HL-60 (cell line): ENCODE results near the gene KRTAP1-5.

Source experiments
- DNase-seq, 2 experiments: peaks; one replicate each; pipeline ENCODE4 v3.0.0-alpha.2; 2010 to 2020; ENCODE audit warnings: low read depth in 1 of 2, low spot score in 1 of 2
- H3K27ac ChIP-seq: fragments of 250-450 bp; sonication (Bioruptor Pico); replicated peaks from 2 replicates; pipeline ENCODE4 v1.5.1; 2020; ENCODE audit warnings: mild to moderate bottlenecking, moderate library complexity
- H3K27me3 ChIP-seq: fragments of 250-450 bp; sonication (Bioruptor Pico); 2 replicates; pipeline ENCODE4 v1.5.1; 2021; ENCODE audit warnings: mild to moderate bottlenecking, moderate library complexity; ENCODE audit not compliant: insufficient read depth, poor library complexity, severe bottlenecking
- H3K4me3 ChIP-seq: replicated peaks from 2 replicates; pipeline ENCODE4 v1.5.1; 2011; ENCODE audit warnings: mild to moderate bottlenecking, control low read depth, low read length; ENCODE audit not compliant: insufficient read depth
- GABPA ChIP-seq: IDR thresholded peaks from 2 replicates; pipeline ENCODE4 v1.6.1; 2012; ENCODE audit warnings: low read depth
- POLR2AphosphoS5 ChIP-seq: IDR thresholded peaks from 2 replicates; pipeline ENCODE4 v1.6.1; 2012; ENCODE audit warnings: low read depth
- SPI1 ChIP-seq: IDR thresholded peaks from 2 replicates; pipeline ENCODE4 v1.6.1; 2012; ENCODE audit warnings: low read depth, mild to moderate bottlenecking, borderline replicate concordance
- TF ChIP-seq, protein P1 (sequence below): IDR thresholded peaks from 2 replicates; pipeline ENCODE4 v1.6.1; 2012; ENCODE audit warnings: low read depth; ENCODE audit not compliant: insufficient replicate concordance
- TF ChIP-seq, protein P2 (sequence below): IDR thresholded peaks from one replicate; pipeline ENCODE4 v1.5.1; 2011; ENCODE audit warnings: low read length, control low read depth, inconsistent platforms; ENCODE audit not compliant: insufficient read depth

Gene KRTAP1-5

GRCh38 chr17:41071606-41072360 lies 44.8 kb upstream of the KRTAP1-5 start:
- TF ChIP-seq, protein P1, sequence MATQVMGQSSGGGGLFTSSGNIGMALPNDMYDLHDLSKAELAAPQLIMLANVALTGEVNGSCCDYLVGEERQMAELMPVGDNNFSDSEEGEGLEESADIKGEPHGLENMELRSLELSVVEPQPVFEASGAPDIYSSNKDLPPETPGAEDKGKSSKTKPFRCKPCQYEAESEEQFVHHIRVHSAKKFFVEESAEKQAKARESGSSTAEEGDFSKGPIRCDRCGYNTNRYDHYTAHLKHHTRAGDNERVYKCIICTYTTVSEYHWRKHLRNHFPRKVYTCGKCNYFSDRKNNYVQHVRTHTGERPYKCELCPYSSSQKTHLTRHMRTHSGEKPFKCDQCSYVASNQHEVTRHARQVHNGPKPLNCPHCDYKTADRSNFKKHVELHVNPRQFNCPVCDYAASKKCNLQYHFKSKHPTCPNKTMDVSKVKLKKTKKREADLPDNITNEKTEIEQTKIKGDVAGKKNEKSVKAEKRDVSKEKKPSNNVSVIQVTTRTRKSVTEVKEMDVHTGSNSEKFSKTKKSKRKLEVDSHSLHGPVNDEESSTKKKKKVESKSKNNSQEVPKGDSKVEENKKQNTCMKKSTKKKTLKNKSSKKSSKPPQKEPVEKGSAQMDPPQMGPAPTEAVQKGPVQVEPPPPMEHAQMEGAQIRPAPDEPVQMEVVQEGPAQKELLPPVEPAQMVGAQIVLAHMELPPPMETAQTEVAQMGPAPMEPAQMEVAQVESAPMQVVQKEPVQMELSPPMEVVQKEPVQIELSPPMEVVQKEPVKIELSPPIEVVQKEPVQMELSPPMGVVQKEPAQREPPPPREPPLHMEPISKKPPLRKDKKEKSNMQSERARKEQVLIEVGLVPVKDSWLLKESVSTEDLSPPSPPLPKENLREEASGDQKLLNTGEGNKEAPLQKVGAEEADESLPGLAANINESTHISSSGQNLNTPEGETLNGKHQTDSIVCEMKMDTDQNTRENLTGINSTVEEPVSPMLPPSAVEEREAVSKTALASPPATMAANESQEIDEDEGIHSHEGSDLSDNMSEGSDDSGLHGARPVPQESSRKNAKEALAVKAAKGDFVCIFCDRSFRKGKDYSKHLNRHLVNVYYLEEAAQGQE, result no peak
- TF ChIP-seq, protein P2, sequence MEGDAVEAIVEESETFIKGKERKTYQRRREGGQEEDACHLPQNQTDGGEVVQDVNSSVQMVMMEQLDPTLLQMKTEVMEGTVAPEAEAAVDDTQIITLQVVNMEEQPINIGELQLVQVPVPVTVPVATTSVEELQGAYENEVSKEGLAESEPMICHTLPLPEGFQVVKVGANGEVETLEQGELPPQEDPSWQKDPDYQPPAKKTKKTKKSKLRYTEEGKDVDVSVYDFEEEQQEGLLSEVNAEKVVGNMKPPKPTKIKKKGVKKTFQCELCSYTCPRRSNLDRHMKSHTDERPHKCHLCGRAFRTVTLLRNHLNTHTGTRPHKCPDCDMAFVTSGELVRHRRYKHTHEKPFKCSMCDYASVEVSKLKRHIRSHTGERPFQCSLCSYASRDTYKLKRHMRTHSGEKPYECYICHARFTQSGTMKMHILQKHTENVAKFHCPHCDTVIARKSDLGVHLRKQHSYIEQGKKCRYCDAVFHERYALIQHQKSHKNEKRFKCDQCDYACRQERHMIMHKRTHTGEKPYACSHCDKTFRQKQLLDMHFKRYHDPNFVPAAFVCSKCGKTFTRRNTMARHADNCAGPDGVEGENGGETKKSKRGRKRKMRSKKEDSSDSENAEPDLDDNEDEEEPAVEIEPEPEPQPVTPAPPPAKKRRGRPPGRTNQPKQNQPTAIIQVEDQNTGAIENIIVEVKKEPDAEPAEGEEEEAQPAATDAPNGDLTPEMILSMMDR, result no peak
- TF ChIP-seq POLR2AphosphoS5, result no peak
- no peak for TF ChIP-seq GABPA
- TF ChIP-seq SPI1, result no peak
- H3K27me3 ChIP-seq, result no peaks in the 10 kb centered on the region
- no peak for DNase-seq
- no peak overlapping the region for H3K27ac ChIP-seq
- no peak overlapping the region for H3K4me3 ChIP-seq

DNA sequence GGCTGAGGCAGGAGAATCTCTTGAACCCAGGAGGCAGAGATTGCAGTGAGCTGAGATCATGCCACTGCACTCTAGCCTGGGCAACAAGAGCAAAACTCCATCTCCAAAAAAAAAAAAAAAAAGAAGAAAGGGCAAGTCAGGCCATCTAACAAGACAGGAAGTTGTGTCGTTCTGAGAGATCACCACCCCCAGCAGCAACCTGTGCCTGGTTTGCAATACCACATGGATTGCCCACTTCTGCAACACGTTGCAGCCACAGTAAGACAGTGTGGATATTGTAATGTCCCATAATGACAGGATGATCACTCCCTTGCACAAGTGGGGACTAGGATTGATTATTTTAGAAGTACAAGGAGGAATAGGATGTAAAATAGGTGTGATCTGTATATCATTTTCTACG lies 42.0 kb upstream of the KRTAP1-5 start:
- H3K27ac ChIP-seq, result no peak overlapping the region
- H3K27me3 ChIP-seq, result no peaks in the 10 kb centered on the region
- H3K4me3 ChIP-seq, result no peak overlapping the region
- TF ChIP-seq POLR2AphosphoS5, result peak; percentile 71
- TF ChIP-seq SPI1, result peak; percentile 54; the same call in 1 of the 2 replicates
- TF ChIP-seq GABPA, result no peak
- TF ChIP-seq, protein P1, result no peak
- TF ChIP-seq, protein P2, result no peak
- DNase-seq, result peak in 1 of 2 experiments; percentile 72

DNA sequence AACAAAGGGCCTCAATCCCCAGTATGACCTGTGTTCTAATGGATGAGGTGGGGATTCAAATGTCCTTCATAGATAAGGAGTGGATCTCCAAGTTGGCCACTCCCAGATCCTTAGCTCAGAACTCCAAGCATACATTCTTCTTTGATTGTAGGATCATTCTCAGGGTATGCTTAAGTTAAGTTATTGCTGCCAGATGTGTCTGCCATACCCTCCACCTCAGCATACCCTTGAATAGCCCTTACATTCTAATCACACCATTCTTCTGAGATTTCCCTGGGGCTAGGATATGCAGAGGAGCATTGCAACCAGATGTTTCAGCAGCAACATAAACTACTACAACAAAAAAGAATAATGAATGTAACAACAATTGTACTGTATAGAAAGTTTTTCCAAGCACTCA lies 40.3 kb upstream of the KRTAP1-5 start:
- Histone ChIP-seq H3K27ac (no peak overlapping the region), H3K27me3 (peaks cover 4% of the 10 kb centered on the region), H3K4me3 (no peak overlapping the region)
- TF ChIP-seq, protein P1, result no peak
- TF ChIP-seq POLR2AphosphoS5, result no peak
- no peak for TF ChIP-seq SPI1
- TF ChIP-seq, protein P2, result no peak
- TF ChIP-seq GABPA, result no peak
- DNase-seq, result no peak
